ENCODE results near the gene SYTL5.

- TF ChIP-seq CTCF (IDR thresholded peaks at IDR 0.05; ENCODE audit: insufficient read depth, low read length) (no peak), POLR2AphosphoS5 (IDR thresholded peaks at IDR 0.05; ENCODE audit: low read depth) (no peak), GABPA (IDR thresholded peaks at IDR 0.05; ENCODE audit: low read depth) (no peak), SPI1 (IDR thresholded peaks at IDR 0.05; ENCODE audit: borderline replicate concordance, low read depth) (no peak), REST (IDR thresholded peaks at IDR 0.05; ENCODE audit: insufficient replicate concordance, low read depth) (no peak)
Measured at GRCh38 chrX:38036466-38036865, 30.1 kb downstream of the SYTL5 start.

All from HL-60 (cell line).